Stimulated activated CD8-positive, alpha-beta memory T cell treated with anti-CD3 and anti-CD28 coated beads, Interleukin-4, amount 100 ng/mL, for 48 hours (primary cell): ENCODE results near the gene TMEM176A.
"Not testable (repeated sequence)": the region's sequence is repeated elsewhere in the genome, so short reads cannot be mapped to it uniquely, and the experiment has no call there.

Experiments used
- DNase-seq: peaks from one replicate; pipeline ENCODE4 v3.0.0-alpha.2; 2020

Gene TMEM176A, protein sequence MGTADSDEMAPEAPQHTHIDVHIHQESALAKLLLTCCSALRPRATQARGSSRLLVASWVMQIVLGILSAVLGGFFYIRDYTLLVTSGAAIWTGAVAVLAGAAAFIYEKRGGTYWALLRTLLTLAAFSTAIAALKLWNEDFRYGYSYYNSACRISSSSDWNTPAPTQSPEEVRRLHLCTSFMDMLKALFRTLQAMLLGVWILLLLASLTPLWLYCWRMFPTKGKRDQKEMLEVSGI

GRCh38 chr7:150800581-150801241 is at the start of gene TMEM176A:
Gene TMEM176A, plus strand, starts transcription at chr7:150800769. Its CDS starts 782 bp downstream, at chr7:150801551.
- no peak for DNase-seq

GRCh38 chr7:150751702-150752101 is 48.9 kb upstream of the TMEM176A start:
- no peak for DNase-seq

- no peak for DNase-seq
Observed at GRCh38 chr7:150753239-150753638, 47.3 kb upstream of the TMEM176A start.

DNA sequence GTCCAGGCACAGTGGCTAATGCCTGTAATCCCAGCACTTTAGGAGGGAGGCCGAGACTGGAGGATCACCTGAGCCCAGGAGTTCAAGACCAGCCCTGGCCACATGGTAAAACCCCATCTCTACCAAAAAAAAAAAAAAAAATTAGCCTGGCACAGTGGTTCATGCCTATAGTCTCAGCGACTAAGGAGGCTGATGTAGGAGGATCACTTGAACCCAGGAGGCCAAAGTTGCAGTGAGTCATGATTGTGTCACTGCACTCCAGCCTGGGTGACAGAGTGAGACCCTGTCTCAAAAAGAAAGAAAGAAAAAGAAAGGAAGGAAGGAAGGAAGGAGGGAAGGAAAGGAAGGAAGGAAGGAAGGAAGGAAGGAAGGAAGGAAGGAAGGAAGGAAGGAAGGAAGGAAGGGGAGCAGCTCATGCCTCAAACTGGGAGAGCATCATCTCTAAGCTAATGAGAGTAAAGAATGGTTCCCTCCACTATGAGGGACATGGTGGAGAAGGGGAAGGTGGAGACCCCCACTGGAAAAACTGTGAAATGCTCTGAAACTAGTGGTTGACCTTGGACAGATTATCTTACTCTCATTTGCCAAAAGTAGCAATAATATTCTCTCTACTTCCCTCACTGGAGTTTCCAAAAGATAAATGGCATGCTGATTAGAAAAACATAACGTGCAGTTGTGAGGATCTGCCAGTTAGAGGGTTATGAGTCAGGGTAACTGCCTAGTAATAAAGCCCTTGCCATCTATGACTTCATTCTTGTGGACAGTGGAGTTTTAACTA is 46.6 kb upstream of the TMEM176A start:
- peak; percentile 47 for DNase-seq

DNA sequence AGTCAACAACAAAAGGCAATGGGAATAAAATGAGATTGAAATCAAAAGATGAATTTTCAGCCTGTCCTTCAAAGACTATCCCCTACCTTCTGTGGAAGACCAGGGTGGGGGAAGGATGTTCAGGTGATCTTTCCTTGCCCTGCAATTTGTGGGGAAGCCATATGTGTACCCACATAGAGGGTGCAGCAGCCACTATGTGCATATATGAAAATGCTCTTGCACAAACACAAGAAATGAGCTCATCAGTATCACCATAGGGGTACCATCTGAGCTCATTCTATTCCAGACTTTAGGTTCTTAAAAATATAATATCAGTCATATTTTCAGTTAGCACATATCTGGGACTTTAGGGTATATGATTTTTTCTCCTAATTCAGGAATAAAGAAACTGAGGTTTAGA is 45.6 kb upstream of the TMEM176A start:
- peak; percentile 34 for DNase-seq

- peak; percentile 73 for DNase-seq
Observed at GRCh38 chr7:150755473-150756099, 45.0 kb upstream of the TMEM176A start.

DNA sequence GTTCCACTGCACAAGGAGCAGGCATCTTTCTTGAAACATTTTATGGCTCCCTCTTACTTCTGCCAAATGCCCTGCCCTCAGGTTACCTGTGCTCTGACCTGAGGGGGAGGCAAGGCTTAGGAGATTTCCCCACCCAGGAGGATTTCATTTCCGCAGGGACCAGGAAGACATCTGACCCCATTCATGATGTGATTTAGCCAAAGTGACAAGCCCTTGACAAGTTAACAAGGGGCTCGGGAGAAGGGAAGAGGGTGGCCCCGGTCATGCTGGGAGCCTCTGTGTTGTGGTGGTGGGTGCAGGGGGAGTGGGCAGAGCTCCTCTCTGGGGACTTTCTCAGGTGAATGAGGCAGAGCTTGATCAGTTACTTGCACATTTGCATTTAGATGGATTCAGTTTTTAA is 44.4 kb upstream of the TMEM176A start:
- DNase-seq, result peak; percentile 38

- no peak for DNase-seq
Observed at GRCh38 chr7:150756858-150757257, 43.7 kb upstream of the TMEM176A start.

- DNase-seq, result no peak
Observed at GRCh38 chr7:150759479-150759878, 41.1 kb upstream of the TMEM176A start.

- no peak for DNase-seq
Observed at GRCh38 chr7:150766334-150766709, 34.2 kb upstream of the TMEM176A start.

GRCh38 chr7:150769768-150770167 is 30.8 kb upstream of the TMEM176A start:
- no peak for DNase-seq

- not testable (repeated sequence) for DNase-seq
Observed at GRCh38 chr7:150774131-150774530, 26.4 kb upstream of the TMEM176A start.

DNA sequence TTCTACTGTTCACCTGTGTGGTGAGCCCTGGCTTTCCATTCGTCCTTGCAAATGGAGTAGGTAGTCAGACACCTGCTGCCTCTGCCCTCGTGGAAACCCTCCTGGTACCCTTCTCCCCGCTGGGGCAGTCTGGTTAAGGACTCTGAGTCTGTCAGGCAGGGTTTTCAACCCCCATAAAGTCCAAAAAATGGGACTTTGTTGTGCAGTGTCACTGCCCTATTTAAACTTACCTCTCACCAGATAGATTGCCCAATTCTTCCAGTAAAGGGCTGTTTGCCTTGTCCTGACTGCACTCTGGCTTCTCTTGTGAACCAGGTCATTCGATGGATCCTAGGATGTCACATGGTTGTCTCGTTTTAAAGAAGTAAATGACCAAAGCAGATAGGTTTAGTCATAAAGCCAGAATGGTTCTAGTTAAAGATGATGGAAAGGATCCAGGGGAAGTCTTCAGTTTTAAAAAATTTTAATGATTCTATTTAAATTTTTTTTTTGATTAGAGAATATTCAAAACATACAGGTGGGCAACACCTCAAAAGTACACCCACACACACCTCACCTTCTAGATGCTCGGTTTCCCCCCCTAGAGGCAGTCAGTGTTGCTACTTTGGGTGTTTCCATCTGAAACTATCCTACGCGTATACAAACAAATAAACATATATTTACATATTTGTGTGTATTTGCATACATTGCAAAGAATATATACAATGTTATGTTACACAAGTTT is 22.4 kb upstream of the TMEM176A start:
- no peak for DNase-seq

DNA sequence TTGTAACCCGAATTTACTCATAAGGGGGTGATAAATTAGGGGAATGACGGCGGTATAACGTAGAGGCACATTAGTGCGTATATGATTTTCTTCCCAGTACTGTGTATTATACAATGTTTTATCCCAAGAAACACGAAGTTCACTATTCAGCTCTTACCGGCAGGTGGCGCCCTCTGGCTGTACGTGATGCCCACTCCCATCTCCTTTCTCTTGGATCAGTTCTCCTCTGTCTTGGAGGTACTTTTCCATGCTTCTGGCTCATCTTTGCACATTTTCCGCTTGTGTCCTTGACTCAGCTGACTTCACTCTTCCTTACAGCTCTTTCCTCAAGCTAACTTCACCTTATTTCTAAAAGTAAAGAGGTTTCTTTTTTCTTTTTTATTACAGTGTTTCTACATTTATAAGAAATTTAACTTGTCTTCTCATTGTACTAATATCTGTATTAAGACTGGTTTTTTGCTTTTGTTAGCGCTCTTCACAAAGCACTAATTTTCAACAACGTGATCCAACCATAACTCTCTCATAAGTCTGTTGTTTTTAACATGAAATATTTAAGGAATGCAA is 21.7 kb upstream of the TMEM176A start:
- peak; percentile 90 for DNase-seq

DNA sequence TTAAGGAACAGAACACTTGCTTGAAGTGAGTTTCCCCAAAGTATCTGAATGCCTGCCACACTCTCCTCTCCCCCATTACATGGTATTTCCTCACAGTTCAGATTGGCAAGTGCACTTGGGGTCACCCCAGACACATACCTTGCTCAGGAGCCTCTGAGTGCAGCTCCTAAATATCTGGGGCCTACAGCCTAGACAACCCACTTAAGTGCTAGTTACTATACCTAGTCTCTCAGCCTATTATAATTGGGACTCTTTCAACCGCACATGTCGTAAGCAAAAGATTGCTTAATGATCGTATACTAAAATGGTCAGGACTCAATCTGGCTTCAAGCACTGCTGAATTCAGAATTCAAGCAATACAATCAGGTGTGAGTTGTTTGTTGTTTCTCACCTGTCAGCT is 20.3 kb upstream of the TMEM176A start:
- DNase-seq, result no peak

DNA sequence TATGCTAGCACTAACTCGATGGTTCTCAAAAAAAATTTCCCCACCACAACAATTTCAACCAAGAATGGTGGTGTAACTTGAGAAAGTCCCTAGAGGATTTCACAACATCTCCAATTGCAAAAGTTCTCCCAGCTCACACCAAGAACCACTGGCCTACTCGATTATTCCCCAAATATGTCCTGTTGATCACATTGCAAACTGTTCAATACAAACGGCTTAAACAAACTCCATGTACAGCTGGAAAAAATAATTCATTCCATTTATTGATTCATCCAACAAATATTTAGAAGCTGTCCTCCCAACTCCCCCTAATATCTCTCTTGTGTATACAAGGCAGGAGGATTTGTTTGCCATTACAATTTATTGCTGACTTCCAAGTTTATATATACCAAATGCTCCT is 19.5 kb upstream of the TMEM176A start:
- no peak for DNase-seq

- no peak for DNase-seq
Observed at GRCh38 chr7:150781961-150782360, 18.6 kb upstream of the TMEM176A start.

- DNase-seq, result no peak
Observed at GRCh38 chr7:150784120-150784736, 16.3 kb upstream of the TMEM176A start.

DNA sequence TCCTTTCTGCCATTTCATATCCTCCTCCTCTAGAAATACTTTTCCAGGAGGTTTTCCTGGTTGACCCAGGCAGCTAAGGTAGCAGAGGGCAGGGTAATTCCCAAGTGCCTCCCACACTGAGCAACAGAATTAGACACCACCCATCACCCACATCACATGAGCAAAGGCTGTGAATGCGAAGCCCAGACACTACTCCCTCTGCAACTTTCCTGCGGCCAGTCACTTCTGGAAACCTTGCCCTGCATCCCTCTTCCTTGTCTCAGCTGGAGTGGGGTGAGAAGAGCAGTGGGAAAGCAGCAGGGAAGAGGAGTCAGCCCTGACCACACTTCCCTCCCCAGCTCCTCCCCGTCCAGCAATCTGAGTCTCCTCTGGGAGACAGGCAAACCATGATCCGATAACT is 15.6 kb upstream of the TMEM176A start:
- DNase-seq, result no peak

- no peak for DNase-seq
Observed at GRCh38 chr7:150787321-150788281, 13.0 kb upstream of the TMEM176A start.
